BJ (cell line): ENCODE data around the gene DNLZ. TPM values are rescaled to one million over a fixed set of nuclear protein-coding genes. Genes with fewer than 3 reads are reported as not detected.

Experiments used
- CTCF ChIA-PET: fragments of 350-600 bp; formaldehyde crosslinking; extraction: SDS; loops from one replicate; lab custom pipeline; 2021; ENCODE audit warnings: antibody characterized with exemption, inconsistent platforms; lab: Yijun Ruan, JAX
- POLR2A ChIA-PET: fragments of 300-600 bp; sonication (Branson Sonifier 250); formaldehyde crosslinking; extraction: SDS; loops from one replicate; lab custom pipeline; 2021; ENCODE audit warnings: antibody characterized with exemption; lab: Charles Lee
- DNase-seq: peaks from one replicate; pipeline ENCODE4 v3.0.0-alpha.2; 2011; ENCODE audit warnings: low read depth
- H3K27me3 ChIP-seq: 2 replicates; pipeline ENCODE4 v1.6.0; 2011; ENCODE audit warnings: low read length; ENCODE audit not compliant: control insufficient read depth, insufficient read depth
- H3K36me3 ChIP-seq: 2 replicates; pipeline ENCODE4 v1.5.1; 2011; ENCODE audit warnings: low read length; ENCODE audit not compliant: control insufficient read depth, insufficient read depth
- H3K4me3 ChIP-seq: 2 replicates; pipeline ENCODE4 v1.5.1; 2011; ENCODE audit warnings: low read depth, mild to moderate bottlenecking, control low read depth, low read length
- CTCF ChIP-seq: IDR thresholded peaks from 2 replicates; pipeline ENCODE4 v1.5.1; 2011; ENCODE audit warnings: low read depth, mild to moderate bottlenecking, control low read depth, inconsistent platforms, low read length, moderate library complexity; ENCODE audit not compliant: insufficient read depth
- polyA plus RNA-seq: library from polyadenylated mRNA; depleted of rRNA; stranded (reverse); fragments of >200 nt; gene quantifications from 2 replicates; pipeline ENCODE4 v1.2.3, GENCODE V29; 2011

DNLZ gene
- polyA plus RNA-seq, 1 experiment = 7.2 TPM

GRCh38 chr9:136392538-136393449, 29.2 kb upstream of the DNLZ start:
- H3K36me3 ChIP-seq = peaks cover 66% of the 10 kb centered on the region
- TF ChIP-seq CTCF = no peak
- POLR2A ChIA-PET = no interaction called here
- CTCF ChIA-PET = interaction anchor here (1.0 to 1.4 kb wide), 4 partner anchors 9 to 80 kb away, joined by 3 to 4 read pairs (median 4); no protein-coding TSS in a partner anchor
- no peaks in the 10 kb centered on the region for H3K27me3 ChIP-seq
- no peak overlapping the region for H3K4me3 ChIP-seq
- no peak for DNase-seq

DNA sequence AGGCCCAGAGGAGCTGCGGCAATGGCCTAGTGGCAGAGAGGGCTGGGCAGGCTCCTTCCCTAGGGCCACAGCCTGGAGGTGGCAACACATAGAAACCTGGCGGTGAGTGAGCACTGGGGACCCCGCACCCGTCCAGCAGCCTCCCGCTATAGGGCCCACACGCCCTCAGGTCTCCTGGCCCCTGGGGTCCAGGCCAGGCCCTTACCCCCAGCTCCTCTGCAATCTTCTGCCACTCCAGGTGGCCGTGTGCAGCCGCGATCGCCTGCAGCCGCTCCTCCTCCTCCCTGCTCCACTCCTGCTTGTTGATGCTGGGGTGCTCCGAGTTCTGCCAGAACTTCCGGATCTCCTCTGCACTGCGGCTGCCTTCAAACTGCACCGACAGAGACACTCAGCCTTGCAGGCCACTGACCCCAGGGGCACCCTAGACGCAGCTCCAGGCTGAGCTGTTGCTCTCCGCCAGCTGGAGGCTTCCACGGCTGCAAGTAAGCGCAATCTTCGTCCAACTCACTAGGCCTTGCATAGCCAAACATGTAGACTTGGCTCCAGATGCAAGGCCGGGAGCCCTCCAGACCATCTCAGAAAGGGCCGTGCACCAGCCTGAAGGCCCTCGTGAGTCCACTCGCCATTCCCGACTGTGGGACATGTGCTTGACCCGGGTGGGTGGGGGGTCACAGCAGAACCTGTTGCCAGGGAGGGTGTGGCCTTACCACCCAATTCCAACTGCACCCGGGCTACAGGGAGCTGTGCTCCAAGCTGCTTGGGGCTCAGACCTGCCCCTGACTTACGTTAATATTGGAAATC, 28.4 kb upstream of the DNLZ start:
- ChIA-PET CTCF (interaction anchor here (1.1 to 1.4 kb wide), 3 partner anchors 10 to 79 kb away, joined by 4 to 6 read pairs (median 4); partner anchors contain the start of gene DNLZ), POLR2A (no interaction called here)
- H3K4me3 ChIP-seq = no peak overlapping the region
- no peak for DNase-seq
- peaks cover 66% of the 10 kb centered on the region for H3K36me3 ChIP-seq
- no peak for TF ChIP-seq CTCF
- no peaks in the 10 kb centered on the region for H3K27me3 ChIP-seq

DNA sequence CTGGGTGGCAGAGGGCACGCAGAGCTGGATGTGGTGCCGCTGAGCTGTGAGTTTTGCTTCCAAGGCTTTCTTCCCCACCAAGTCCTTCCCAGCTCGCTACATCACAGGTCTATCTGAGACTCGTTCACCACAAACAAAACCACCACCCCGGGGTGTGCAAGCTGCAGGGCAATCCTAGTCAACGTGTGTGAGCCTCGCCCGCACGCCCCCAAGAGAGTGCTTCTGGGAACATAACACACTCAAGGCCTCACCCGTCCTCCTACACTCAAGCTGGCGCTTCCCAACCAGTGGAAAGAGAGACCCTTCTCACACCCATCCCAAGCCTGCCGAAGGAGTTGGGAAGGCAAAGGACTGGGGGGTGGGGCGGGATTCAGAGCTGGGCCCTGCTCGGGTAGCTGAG, 25.9 kb upstream of the DNLZ start:
- POLR2A ChIA-PET = interaction anchor here (0.6 kb wide), 1 partner anchor 20 kb away, joined by 3 read pairs; no protein-coding TSS in a partner anchor
- no peak for TF ChIP-seq CTCF
- CTCF ChIA-PET = interaction anchor here (0.8 to 2.0 kb wide), 4 partner anchors 11 to 77 kb away, joined by 3 to 6 read pairs (median 3); no protein-coding TSS in a partner anchor
- no peak for DNase-seq
- peaks cover 44% of the 10 kb centered on the region for H3K36me3 ChIP-seq
- no peak overlapping the region for H3K4me3 ChIP-seq
- H3K27me3 ChIP-seq = no peaks in the 10 kb centered on the region

- Histone ChIP-seq H3K4me3 (no peak overlapping the region), H3K27me3 (no peaks in the 10 kb centered on the region), H3K36me3 (peaks cover 38% of the 10 kb centered on the region)
- DNase-seq = no peak
- no peak for TF ChIP-seq CTCF
- ChIA-PET POLR2A (no interaction called here), CTCF (interaction anchor here (1.1 to 4.4 kb wide), 4 partner anchors 12 to 24 kb away, joined by 3 to 15 read pairs (median 3); partner anchors contain the start of gene SNAPC4)
Measured at GRCh38 chr9:136387217-136387616, 23.7 kb upstream of the DNLZ start.
